ENCODE data around the gene WASHC3.
"Not testable (repeated sequence)": the region's sequence is repeated elsewhere in the genome, so short reads cannot be mapped to it uniquely, and the experiment has no call there.

Gene WASHC3

GRCh38 chr12:102021540-102022246 is 40.1 kb downstream of the WASHC3 start:
- no peaks in the 10 kb centered on the region for H3K9me3 ChIP-seq (ENCODE audit: control insufficient read depth, low read length)
- H3K4me1 ChIP-seq (ENCODE audit: control insufficient read depth, insufficient read depth, low read length), result no peaks in the 10 kb centered on the region
- no peaks in the 10 kb centered on the region for H3K27me3 ChIP-seq (ENCODE audit: control insufficient read depth, insufficient read depth, low read length, poor library complexity, severe bottlenecking)
- no peaks in the 10 kb centered on the region for H3K36me3 ChIP-seq (ENCODE audit: control insufficient read depth, insufficient read depth, low read length)
- H3K27ac ChIP-seq (ENCODE audit: insufficient read depth, low read depth, low read length, poor library complexity, severe bottlenecking), result no peak overlapping the region
- no peak overlapping the region for H3K4me3 ChIP-seq (ENCODE audit: insufficient read depth, low read depth, low read length)
- 91 to 100% methylated on average over 2 of the region's 2 CpGs for whole genome bisulfite sequencing, 2 experiments

- WGBS, 2 experiments, result 88 to 92% methylated on average over 5 of the region's 5 CpGs
- not testable (repeated sequence) for H3K4me1 ChIP-seq (ENCODE audit: control insufficient read depth, insufficient read depth, low read length); H3K9me3 ChIP-seq (ENCODE audit: control insufficient read depth, low read length); H3K27ac ChIP-seq (ENCODE audit: insufficient read depth, low read depth, low read length, poor library complexity, severe bottlenecking); H3K27me3 ChIP-seq (ENCODE audit: control insufficient read depth, insufficient read depth, low read length, poor library complexity, severe bottlenecking); H3K36me3 ChIP-seq (ENCODE audit: control insufficient read depth, insufficient read depth, low read length); H3K4me3 ChIP-seq (ENCODE audit: insufficient read depth, low read depth, low read length)
Observed at GRCh38 chr12:102018607-102019006, 43.2 kb downstream of the WASHC3 start.

GRCh38 chr12:102016472-102016871 is 45.3 kb downstream of the WASHC3 start:
- H3K36me3 ChIP-seq (ENCODE audit: control insufficient read depth, insufficient read depth, low read length), result no peaks in the 10 kb centered on the region
- H3K27me3 ChIP-seq (ENCODE audit: control insufficient read depth, insufficient read depth, low read length, poor library complexity, severe bottlenecking), result no peaks in the 10 kb centered on the region
- no peak overlapping the region for H3K27ac ChIP-seq (ENCODE audit: insufficient read depth, low read depth, low read length, poor library complexity, severe bottlenecking)
- H3K9me3 ChIP-seq (ENCODE audit: control insufficient read depth, low read length), result no peaks in the 10 kb centered on the region
- no peak overlapping the region for H3K4me3 ChIP-seq (ENCODE audit: insufficient read depth, low read depth, low read length)
- H3K4me1 ChIP-seq (ENCODE audit: control insufficient read depth, insufficient read depth, low read length), result no peaks in the 10 kb centered on the region
- 89 to 98% methylated on average over 1 of the region's 1 CpG for WGBS, 2 experiments

GRCh38 chr12:102010265-102010994 is 51.4 kb downstream of the WASHC3 start:
- Histone ChIP-seq H3K9me3 (ENCODE audit: control insufficient read depth, low read length) (no peaks in the 10 kb centered on the region), H3K4me1 (ENCODE audit: control insufficient read depth, insufficient read depth, low read length) (no peaks in the 10 kb centered on the region), H3K36me3 (ENCODE audit: control insufficient read depth, insufficient read depth, low read length) (no peaks in the 10 kb centered on the region), H3K27me3 (ENCODE audit: control insufficient read depth, insufficient read depth, low read length, poor library complexity, severe bottlenecking) (no peaks in the 10 kb centered on the region), H3K27ac (ENCODE audit: insufficient read depth, low read depth, low read length, poor library complexity, severe bottlenecking) (no peak overlapping the region), H3K4me3 (ENCODE audit: insufficient read depth, low read depth, low read length) (no peak overlapping the region)
- 95 to 97% methylated on average over 8 of the region's 8 CpGs for WGBS, 2 experiments

- H3K4me1 ChIP-seq (ENCODE audit: control insufficient read depth, insufficient read depth, low read length), result no peaks in the 10 kb centered on the region
- H3K9me3 ChIP-seq (ENCODE audit: control insufficient read depth, low read length), result no peaks in the 10 kb centered on the region
- WGBS, 2 experiments, result 84 to 100% methylated on average over 3 of the region's 3 CpGs
- no peaks in the 10 kb centered on the region for H3K27me3 ChIP-seq (ENCODE audit: control insufficient read depth, insufficient read depth, low read length, poor library complexity, severe bottlenecking)
- H3K27ac ChIP-seq (ENCODE audit: insufficient read depth, low read depth, low read length, poor library complexity, severe bottlenecking), result no peak overlapping the region
- no peak overlapping the region for H3K4me3 ChIP-seq (ENCODE audit: insufficient read depth, low read depth, low read length)
- no peaks in the 10 kb centered on the region for H3K36me3 ChIP-seq (ENCODE audit: control insufficient read depth, insufficient read depth, low read length)
Observed at GRCh38 chr12:102009796-102010195, 52.0 kb downstream of the WASHC3 start.

- Histone ChIP-seq H3K27me3 (ENCODE audit: control insufficient read depth, insufficient read depth, low read length, poor library complexity, severe bottlenecking) (no peaks in the 10 kb centered on the region), H3K9me3 (ENCODE audit: control insufficient read depth, low read length) (no peaks in the 10 kb centered on the region), H3K4me1 (ENCODE audit: control insufficient read depth, insufficient read depth, low read length) (no peaks in the 10 kb centered on the region), H3K27ac (ENCODE audit: insufficient read depth, low read depth, low read length, poor library complexity, severe bottlenecking) (no peak overlapping the region), H3K4me3 (ENCODE audit: insufficient read depth, low read depth, low read length) (no peak overlapping the region), H3K36me3 (ENCODE audit: control insufficient read depth, insufficient read depth, low read length) (no peaks in the 10 kb centered on the region)
- 92 to 97% methylated on average over 1 of the region's 1 CpG for WGBS, 2 experiments
Observed at GRCh38 chr12:102008615-102009126, 53.1 kb downstream of the WASHC3 start.

- Histone ChIP-seq H3K36me3 (ENCODE audit: control insufficient read depth, insufficient read depth, low read length) (no peaks in the 10 kb centered on the region), H3K27me3 (ENCODE audit: control insufficient read depth, insufficient read depth, low read length, poor library complexity, severe bottlenecking) (no peaks in the 10 kb centered on the region), H3K4me3 (ENCODE audit: insufficient read depth, low read depth, low read length) (no peak overlapping the region), H3K4me1 (ENCODE audit: control insufficient read depth, insufficient read depth, low read length) (no peaks in the 10 kb centered on the region), H3K27ac (ENCODE audit: insufficient read depth, low read depth, low read length, poor library complexity, severe bottlenecking) (no peak overlapping the region), H3K9me3 (ENCODE audit: control insufficient read depth, low read length) (no peaks in the 10 kb centered on the region)
- whole genome bisulfite sequencing, 2 experiments, result 72 to 74% methylated on average over 5 of the region's 5 CpGs
Observed at GRCh38 chr12:102005256-102005655, 56.5 kb downstream of the WASHC3 start.

- Histone ChIP-seq H3K36me3 (ENCODE audit: control insufficient read depth, insufficient read depth, low read length) (no peaks in the 10 kb centered on the region), H3K9me3 (ENCODE audit: control insufficient read depth, low read length) (no peaks in the 10 kb centered on the region), H3K4me1 (ENCODE audit: control insufficient read depth, insufficient read depth, low read length) (no peaks in the 10 kb centered on the region), H3K27me3 (ENCODE audit: control insufficient read depth, insufficient read depth, low read length, poor library complexity, severe bottlenecking) (no peaks in the 10 kb centered on the region), H3K27ac (ENCODE audit: insufficient read depth, low read depth, low read length, poor library complexity, severe bottlenecking) (no peak overlapping the region), H3K4me3 (ENCODE audit: insufficient read depth, low read depth, low read length) (no peak overlapping the region)
- 91 to 93% methylated on average over 5 of the region's 5 CpGs for WGBS, 2 experiments
Observed at GRCh38 chr12:101997102-101997501, 64.7 kb downstream of the WASHC3 start.

- no peak overlapping the region for H3K4me3 ChIP-seq (ENCODE audit: insufficient read depth, low read depth, low read length)
- 93 to 100% methylated on average over 3 to 4 of the region's 4 CpGs for whole genome bisulfite sequencing, 2 experiments
- H3K9me3 ChIP-seq (ENCODE audit: control insufficient read depth, low read length), result no peaks in the 10 kb centered on the region
- H3K36me3 ChIP-seq (ENCODE audit: control insufficient read depth, insufficient read depth, low read length), result no peaks in the 10 kb centered on the region
- H3K4me1 ChIP-seq (ENCODE audit: control insufficient read depth, insufficient read depth, low read length), result no peaks in the 10 kb centered on the region
- H3K27ac ChIP-seq (ENCODE audit: insufficient read depth, low read depth, low read length, poor library complexity, severe bottlenecking), result no peak overlapping the region
- H3K27me3 ChIP-seq (ENCODE audit: control insufficient read depth, insufficient read depth, low read length, poor library complexity, severe bottlenecking), result no peaks in the 10 kb centered on the region
Observed at GRCh38 chr12:101995684-101996083, 66.1 kb downstream of the WASHC3 start.

- H3K27ac ChIP-seq (ENCODE audit: insufficient read depth, low read depth, low read length, poor library complexity, severe bottlenecking), result no peak overlapping the region
- WGBS, 2 experiments, result 84 to 85% methylated on average over 2 of the region's 2 CpGs
Observed at GRCh38 chr12:101992091-101992490, 69.7 kb downstream of the WASHC3 start.

More at GRCh38 chr12:101992091-101992490, 69.7 kb downstream of the WASHC3 start:
- Histone ChIP-seq H3K9me3 (ENCODE audit: control insufficient read depth, low read length) (no peaks in the 10 kb centered on the region), H3K4me3 (ENCODE audit: insufficient read depth, low read depth, low read length) (no peak overlapping the region), H3K4me1 (ENCODE audit: control insufficient read depth, insufficient read depth, low read length) (no peaks in the 10 kb centered on the region), H3K27me3 (ENCODE audit: control insufficient read depth, insufficient read depth, low read length, poor library complexity, severe bottlenecking) (no peaks in the 10 kb centered on the region), H3K36me3 (ENCODE audit: control insufficient read depth, insufficient read depth, low read length) (no peaks in the 10 kb centered on the region)

Measured in ectodermal cell (in vitro differentiated cells).